Prostate gland (tissue), 2 donors: Measurements from ENCODE around the gene FXYD7.

ENCODE experiments used
- CTCF ChIP-seq, 4 experiments: fragments of 200-600 bp in 2 of 4; fragments of 450-650 bp in 2 of 4; sonication (generic) in 2 of 4; IDR thresholded peaks; 1 replicate in 3 of 4; 2 replicates in 1 of 4; pipeline ENCODE4 v1.5.1; 2016 to 2019; ENCODE audit warnings: antibody characterized with exemption in 4 of 4, mild to moderate bottlenecking in 2 of 4, moderate library complexity in 2 of 4
- POLR2A ChIP-seq: fragments of 450-650 bp; IDR thresholded peaks from one replicate; pipeline ENCODE4 v1.6.1; 2016; ENCODE audit warnings: antibody characterized with exemption, mild to moderate bottlenecking

DNA sequence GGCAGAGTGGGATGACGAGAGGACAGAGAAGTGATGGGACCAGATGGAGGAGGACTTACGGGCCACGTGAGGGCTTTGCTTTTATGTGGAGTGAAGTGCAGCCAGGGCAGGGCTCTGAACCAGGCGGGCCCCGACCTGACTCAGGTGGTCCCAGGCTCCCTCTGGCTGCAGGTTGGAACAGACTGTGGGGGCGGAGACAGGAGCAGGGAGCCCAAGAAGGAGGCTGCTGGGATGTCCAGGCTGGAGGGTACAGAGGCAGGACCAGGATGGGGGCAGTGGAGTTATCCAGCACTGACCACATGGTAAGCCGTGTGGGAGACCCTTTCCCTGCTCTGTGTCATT lies 13.6 kb downstream of the FXYD7 start:
- no peak for TF ChIP-seq CTCF (IDR thresholded peaks at IDR 0.05)
- TF ChIP-seq POLR2A, result no peak
